IPS-18c (cell line): ENCODE data around the gene KRTAP17-1.

ENCODE experiments used
- H3K4me3 ChIP-seq: 2 replicates; pipeline ENCODE4 v1.7.0; 2013; ENCODE audit warnings: low read depth, mild to moderate bottlenecking, low read length, moderate library complexity; ENCODE audit not compliant: insufficient read depth
- H3K9me3 ChIP-seq: one replicate; pipeline ENCODE4 v1.6.1; 2013; ENCODE audit warnings: mild to moderate bottlenecking, low read length, moderate library complexity; ENCODE audit not compliant: control insufficient read depth, insufficient read depth

KRTAP17-1 gene

GRCh38 chr17:41335747-41336146 lies 20.2 kb upstream of the KRTAP17-1 start:
- no peak overlapping the region for H3K4me3 ChIP-seq

GRCh38 chr17:41334385-41335305 lies 19.1 kb upstream of the KRTAP17-1 start:
- Histone ChIP-seq H3K4me3 (no peak overlapping the region), H3K9me3 (no peaks in the 10 kb centered on the region)

More at GRCh38 chr17:41335747-41336146, 20.2 kb upstream of the KRTAP17-1 start:
- no peaks in the 10 kb centered on the region for H3K9me3 ChIP-seq

GRCh38 chr17:41333836-41334235 lies 18.3 kb upstream of the KRTAP17-1 start:
- Histone ChIP-seq H3K9me3 (no peaks in the 10 kb centered on the region), H3K4me3 (no peak overlapping the region)

GRCh38 chr17:41333098-41333497 lies 17.6 kb upstream of the KRTAP17-1 start:
- no peak overlapping the region for H3K4me3 ChIP-seq
- H3K9me3 ChIP-seq, result no peaks in the 10 kb centered on the region

- Histone ChIP-seq H3K4me3 (no peak overlapping the region), H3K9me3 (no peaks in the 10 kb centered on the region)
These were observed 16.7 kb upstream of the KRTAP17-1 start for GRCh38 chr17:41332239-41332638.

GRCh38 chr17:41331606-41332005 lies 16.1 kb upstream of the KRTAP17-1 start:
- no peak overlapping the region for H3K4me3 ChIP-seq
- H3K9me3 ChIP-seq, result no peaks in the 10 kb centered on the region

- Histone ChIP-seq H3K4me3 (no peak overlapping the region), H3K9me3 (no peaks in the 10 kb centered on the region)
These were observed 13.9 kb upstream of the KRTAP17-1 start for GRCh38 chr17:41329279-41329948.

- Histone ChIP-seq H3K4me3 (no peak overlapping the region), H3K9me3 (no peaks in the 10 kb centered on the region)
These were observed 12.7 kb upstream of the KRTAP17-1 start for GRCh38 chr17:41328207-41328606.

- Histone ChIP-seq H3K4me3 (no peak overlapping the region), H3K9me3 (no peaks in the 10 kb centered on the region)
These were observed 12.1 kb upstream of the KRTAP17-1 start for GRCh38 chr17:41327411-41328120.

- H3K4me3 ChIP-seq, result no peak overlapping the region
- H3K9me3 ChIP-seq, result no peaks in the 10 kb centered on the region
These were observed 10.9 kb upstream of the KRTAP17-1 start for GRCh38 chr17:41326173-41327145.

GRCh38 chr17:41325611-41326010 lies 10.1 kb upstream of the KRTAP17-1 start:
- no peaks in the 10 kb centered on the region for H3K9me3 ChIP-seq
- H3K4me3 ChIP-seq, result no peak overlapping the region

GRCh38 chr17:41325126-41325525 lies 9.6 kb upstream of the KRTAP17-1 start:
- H3K9me3 ChIP-seq, result no peaks in the 10 kb centered on the region
- H3K4me3 ChIP-seq, result no peak overlapping the region

- Histone ChIP-seq H3K9me3 (no peaks in the 10 kb centered on the region), H3K4me3 (no peak overlapping the region)
These were observed 8.9 kb upstream of the KRTAP17-1 start for GRCh38 chr17:41324180-41325075.

- Histone ChIP-seq H3K9me3 (no peaks in the 10 kb centered on the region), H3K4me3 (no peak overlapping the region)
These were observed 7.7 kb upstream of the KRTAP17-1 start for GRCh38 chr17:41322903-41323895.
